OCI-LY7 (cell line): ENCODE results near the gene EME2. TPM values are rescaled to one million over a fixed set of nuclear protein-coding genes. Genes with fewer than 3 reads are reported as not detected.

Experiments
- BruUV-seq: library from RNA; stranded (reverse); fragments of 400-500 nt; replicated peaks from 2 replicates; lab custom pipeline; 2021; lab: Mats Ljungman, UMichigan
- CTCF ChIA-PET: fragments of 300-600 bp; sonication (Branson Sonifier 250); formaldehyde crosslinking; loops from one replicate; lab custom pipeline; 2022; ENCODE audit warnings: antibody characterized with exemption; ENCODE audit not compliant: unreplicated experiment; lab: Charles Lee
- POLR2A ChIA-PET: fragments of 300-600 bp; sonication (Branson Sonifier 250); formaldehyde crosslinking; loops from one replicate; lab custom pipeline; 2022; ENCODE audit warnings: antibody characterized with exemption; lab: Charles Lee
- DNase-seq: peaks from one replicate; pipeline ENCODE4 v3.0.0-alpha.2; 2015; ENCODE audit warnings: low spot score
- H2AFZ ChIP-seq: fragments of 200-600 bp; sonication (generic), shearing (Covaris generic); 2 replicates; pipeline ENCODE4 v1.6.1; 2014; ENCODE audit warnings: mild to moderate bottlenecking, antibody characterized with exemption, low read length, moderate library complexity
- H3K27ac ChIP-seq: fragments of 200-600 bp; sonication (generic); 2 replicates; pipeline ENCODE4 v1.5.1; 2014; ENCODE audit warnings: mixed run types, low read depth, mild to moderate bottlenecking, moderate library complexity, low read length, inconsistent platforms; ENCODE audit not compliant: poor library complexity, severe bottlenecking
- H3K36me3 ChIP-seq: fragments of 200-600 bp; sonication (generic); 2 replicates; pipeline ENCODE4 v1.6.1; 2014; ENCODE audit warnings: mild to moderate bottlenecking, antibody characterized with exemption, low read length, moderate library complexity, mixed read lengths; ENCODE audit not compliant: insufficient read depth
- H3K4me1 ChIP-seq: fragments of 200-600 bp; sonication (generic); 2 replicates; pipeline ENCODE4 v1.5.1; 2014; ENCODE audit warnings: mild to moderate bottlenecking, low read length; ENCODE audit not compliant: insufficient read depth, poor library complexity, severe bottlenecking
- H3K4me2 ChIP-seq: fragments of 200-600 bp; sonication (generic); 2 replicates; pipeline ENCODE4 v1.6.1; 2014; ENCODE audit warnings: mild to moderate bottlenecking, low read length
- H3K4me3 ChIP-seq: fragments of 200-600 bp; sonication (generic); 2 replicates; pipeline ENCODE4 v1.5.1; 2014; ENCODE audit warnings: mild to moderate bottlenecking, low read depth, low read length; ENCODE audit not compliant: poor library complexity, severe bottlenecking
- H3K79me2 ChIP-seq: fragments of 200-600 bp; sonication (generic); 2 replicates; pipeline ENCODE4 v1.6.1; 2016; ENCODE audit warnings: low read depth, mild to moderate bottlenecking, low read length, moderate library complexity, mixed read lengths; ENCODE audit not compliant: insufficient read depth
- H3K9me2 ChIP-seq: fragments of 200-600 bp; sonication (generic); 2 replicates; pipeline ENCODE4 v1.6.1; 2016; ENCODE audit warnings: mild to moderate bottlenecking, low read length, mixed read lengths; ENCODE audit not compliant: insufficient read depth
- H3K9me3 ChIP-seq: fragments of 200-600 bp; sonication (generic); 2 replicates; pipeline ENCODE4 v1.6.1; 2014; ENCODE audit warnings: mild to moderate bottlenecking, mixed run types, low read length, mixed read lengths
- H4K20me1 ChIP-seq: fragments of 200-600 bp; sonication (generic); 2 replicates; pipeline ENCODE4 v1.6.1; 2014; ENCODE audit warnings: mild to moderate bottlenecking, antibody characterized with exemption, low read length, moderate library complexity, mixed read lengths; ENCODE audit not compliant: insufficient read depth
- CTCF ChIP-seq: fragments of 200-600 bp; sonication (generic); conservative IDR thresholded peaks from 2 replicates; pipeline ENCODE4 v1.5.1; 2014; ENCODE audit warnings: mild to moderate bottlenecking, antibody characterized with exemption, low read length, moderate library complexity, mixed read lengths
- EZH2phosphoT487 ChIP-seq: fragments of 200-600 bp; sonication (generic); IDR thresholded peaks from 2 replicates; pipeline ENCODE4 v1.6.1; 2018; ENCODE audit warnings: low read depth, borderline replicate concordance, mild to moderate bottlenecking, mixed run types, antibody characterized with exemption, low read length, moderate library complexity, mixed read lengths
- intact Hi-C: fragments of 100-400 bp; cut with micrococcal nuclease; formaldehyde crosslinking; loops from one replicate; pipeline ENCODE4 v1.10.0; 2022; ENCODE audit not compliant: unreplicated experiment
- total RNA-seq, 2 experiments: library from RNA; depleted of rRNA in 1 of 2; stranded (reverse); fragments of >200 nt in 1 of 2; shearing (Covaris generic) in 1 of 2; gene quantifications; 2 replicates each; pipeline ENCODE4 v1.2.3, GENCODE V29; 2014 to 2022

Gene EME2
- total RNA-seq, 2 experiments from 2014 or later, result 23.8 to 48.5 TPM

DNA sequence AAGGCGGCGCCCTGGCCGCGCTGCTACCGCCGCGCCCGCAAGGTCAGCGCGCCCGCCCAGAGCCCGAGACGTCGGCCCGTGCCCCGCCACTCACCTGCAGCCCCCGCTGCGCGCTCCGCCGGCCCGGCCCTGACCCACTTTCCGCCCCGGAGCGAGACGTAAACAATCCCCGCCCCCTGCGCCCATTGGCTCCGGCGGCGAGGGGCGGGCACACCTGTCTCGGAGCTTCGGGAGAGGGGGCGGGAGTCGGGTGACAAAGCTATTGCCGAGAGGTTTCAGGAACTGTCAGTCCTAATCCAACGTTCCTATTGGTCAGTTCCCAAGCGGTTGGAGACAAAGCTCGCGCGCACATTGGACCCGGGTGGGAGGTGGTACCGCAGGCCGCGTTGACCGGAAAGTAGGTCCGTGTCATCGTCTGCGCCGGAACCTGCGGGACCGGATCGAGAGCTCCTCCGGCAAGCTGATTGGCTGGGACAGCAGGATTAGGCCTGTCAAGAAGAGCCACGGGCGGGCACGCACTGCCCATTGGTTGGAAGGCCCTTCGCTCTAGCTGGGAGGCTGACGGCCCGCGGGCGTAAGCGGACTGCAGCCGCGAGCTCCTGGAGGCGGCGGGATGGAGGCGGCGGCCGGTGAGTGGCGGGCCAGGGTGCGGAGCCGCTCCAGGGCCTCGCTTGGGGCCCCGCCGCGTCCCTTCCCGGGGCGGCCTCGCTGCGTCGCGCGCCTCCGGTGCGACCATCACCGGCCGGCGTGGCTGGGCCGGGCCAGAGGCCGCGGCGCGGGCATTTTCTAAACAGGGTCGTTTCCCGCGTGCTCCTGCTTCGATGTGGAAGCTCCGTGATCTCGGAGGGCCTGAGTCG lies 10.0 kb downstream of the EME2 start, which contains the start of the genes NUBP2 and SPSB3:
Gene NUBP2, plus strand, starts transcription at position 553 of the 857 bp plus-strand sequence. Its CDS starts 61 bp downstream, at position 614.
Gene SPSB3, minus strand, starts transcription at position 164 of the 857 bp plus-strand sequence. CDS start 1,088 bp downstream, outside the sequence.
- H3K27ac ChIP-seq, result peak within 1 kb of the TSS; percentile 44
- H3K4me1 ChIP-seq, result peaks cover 13% of the 10 kb centered on the region
- no peaks in the 10 kb centered on the region for H3K9me3 ChIP-seq
- peak within 1 kb of the TSS; percentile 26; the same call in 1 of the 2 replicates for H2AFZ ChIP-seq
- DNase-seq, result peak; percentile 100
- H3K4me3 ChIP-seq, result peak within 1 kb of the TSS; percentile 89
- ChIA-PET CTCF (interaction anchor here (0.6 to 0.7 kb wide), 2 partner anchors 77 to 168 kb away, joined by 5 to 9 read pairs; partner anchors contain the start of gene MAPK8IP3), POLR2A (interaction anchor here (0.8 to 1.3 kb wide), 6 partner anchors 8 to 182 kb away, joined by 3 to 11 read pairs (median 6); partner anchors contain the start of genes EME2, IFT140, MRPS34 and MSRB1)
- peak within 1 kb of the TSS; percentile 82 for H3K4me2 ChIP-seq
- no peak for TF ChIP-seq EZH2phosphoT487
- TF ChIP-seq CTCF, result no peak
- intact Hi-C loops, result loop anchor here (1.0 to 5.0 kb wide), 3 partner anchors 9 to 160 kb away; partner anchors contain the start of genes FAHD1, HAGH, MRPS34 and MSRB1
- no peaks in the 10 kb centered on the region for H3K9me2 ChIP-seq
- peaks cover 22% of the 10 kb centered on the region for H3K79me2 ChIP-seq
- no peaks in the 10 kb centered on the region; the same call in 1 of the 2 replicates for H4K20me1 ChIP-seq
- no TSS peak for BruUV-seq
- peaks cover 45% of the 10 kb centered on the region for H3K36me3 ChIP-seq

DNA sequence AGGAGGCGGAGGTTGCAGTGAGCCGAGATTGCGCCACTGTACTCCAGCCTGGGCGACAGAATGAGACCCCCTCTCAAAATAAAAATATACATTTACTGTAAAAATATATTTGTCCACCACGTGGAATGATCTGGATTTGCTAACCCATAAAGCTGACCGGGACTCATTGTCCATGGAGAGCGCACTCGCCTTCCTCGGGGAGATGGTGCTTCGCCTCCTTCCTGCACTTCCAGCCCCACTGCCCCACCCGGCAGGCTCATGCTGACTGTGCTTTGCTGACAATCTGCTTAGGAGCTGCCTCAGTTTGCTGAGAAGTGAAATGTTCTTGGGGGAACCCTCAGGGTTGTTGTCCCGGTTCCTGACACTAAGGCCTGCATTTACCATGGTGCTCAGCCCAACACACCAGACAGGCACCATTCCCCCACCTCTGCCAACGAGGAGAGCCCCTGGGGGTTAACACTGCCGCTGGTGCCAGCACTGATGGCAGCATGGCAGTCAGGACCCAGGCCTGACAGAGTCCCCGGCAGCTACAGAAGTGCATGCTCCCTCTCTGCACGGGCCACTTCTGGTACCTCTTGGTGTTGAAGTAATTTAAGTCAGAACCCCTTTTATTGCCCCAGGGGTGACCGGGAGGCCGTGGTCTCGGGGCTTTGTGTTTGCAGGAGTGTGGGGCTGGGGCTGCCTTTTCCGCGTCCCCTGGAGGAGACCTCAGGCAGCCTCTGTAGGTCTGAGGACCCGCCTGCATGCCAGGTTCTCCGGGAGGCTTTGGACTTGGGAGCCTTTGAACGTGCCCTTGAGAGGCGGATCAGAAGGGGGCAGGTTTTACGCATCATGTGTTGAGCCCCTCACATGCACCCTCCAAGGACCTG lies 12.6 kb downstream of the EME2 start:
- intact Hi-C loops, result loop anchor here (5.0 kb wide), 2 partner anchors 42 to 157 kb away; partner anchors contain the start of genes FAHD1, HAGH and MSRB1
- Histone ChIP-seq H3K9me3 (no peaks in the 10 kb centered on the region), H3K36me3 (peaks cover 45% of the 10 kb centered on the region; the same call in 1 of the 2 replicates), H3K4me2 (no peak overlapping the region), H3K9me2 (no peaks in the 10 kb centered on the region), H3K4me1 (peaks cover 13% of the 10 kb centered on the region), H3K4me3 (no peak overlapping the region), H4K20me1 (no peaks in the 10 kb centered on the region; the same call in 1 of the 2 replicates), H3K27ac (no peak overlapping the region), H2AFZ (no peak overlapping the region), H3K79me2 (peaks cover 22% of the 10 kb centered on the region)
- no TSS peak for BruUV-seq
- ChIA-PET POLR2A (interaction anchor here (1.1 kb wide), 1 partner anchor 143 kb away, joined by 3 read pairs; no protein-coding TSS in a partner anchor), CTCF (no interaction called here)
- no peak for DNase-seq
- TF ChIP-seq CTCF (no peak), EZH2phosphoT487 (no peak)
